Frontal cortex (tissue), 4 donors: Measurements from ENCODE around the gene CYTH1. TPM values are rescaled to one million over a fixed set of nuclear protein-coding genes. Genes with fewer than 3 reads are reported as not detected.
"Not testable (repeated sequence)": the region's sequence is repeated elsewhere in the genome, so short reads cannot be mapped to it uniquely, and the experiment has no call there.

Experiments used
- DNase-seq, 2 donors: peaks; one replicate each; pipeline ENCODE4 v3.0.0; 2012; ENCODE audit warnings: low spot score in 2 of 2
- FAIRE-seq: peaks from 2 replicates; lab custom pipeline; 2012; peaks lifted over from hg19 to GRCh38; lab: Jason Lieb, UNC
- total RNA-seq: library from RNA; depleted of rRNA; stranded (reverse); fragments of >200 nt; gene quantifications from one replicate; pipeline ENCODE4 v1.2.3, GENCODE V29; 2014
- donor health status: control.
- donor health status: control.
- donor health status: control.

Gene CYTH1
- total RNA-seq, 1 donor from 2014 or later: 53.4 TPM

DNA sequence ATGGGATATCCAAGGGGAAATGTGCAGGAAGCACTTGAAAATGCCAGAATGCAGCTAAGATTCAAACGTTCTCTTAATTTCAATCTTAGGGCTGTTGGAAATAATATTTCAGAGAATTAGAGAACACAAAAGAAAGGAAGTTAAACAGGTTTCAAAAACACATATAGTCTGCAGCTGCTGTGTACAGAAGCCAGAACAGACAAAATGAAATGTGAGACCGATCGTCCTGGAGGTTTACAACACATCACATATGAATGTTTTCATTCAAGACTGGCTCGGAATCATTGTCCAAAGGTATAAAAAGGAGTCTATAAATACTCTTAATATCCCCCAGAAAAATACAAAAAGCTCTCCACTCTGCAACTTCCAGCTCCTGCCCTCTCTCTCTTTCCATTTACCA, 14.3 kb downstream of the CYTH1 start:
- DNase-seq (no peak), FAIRE-seq (no peak)

DNA sequence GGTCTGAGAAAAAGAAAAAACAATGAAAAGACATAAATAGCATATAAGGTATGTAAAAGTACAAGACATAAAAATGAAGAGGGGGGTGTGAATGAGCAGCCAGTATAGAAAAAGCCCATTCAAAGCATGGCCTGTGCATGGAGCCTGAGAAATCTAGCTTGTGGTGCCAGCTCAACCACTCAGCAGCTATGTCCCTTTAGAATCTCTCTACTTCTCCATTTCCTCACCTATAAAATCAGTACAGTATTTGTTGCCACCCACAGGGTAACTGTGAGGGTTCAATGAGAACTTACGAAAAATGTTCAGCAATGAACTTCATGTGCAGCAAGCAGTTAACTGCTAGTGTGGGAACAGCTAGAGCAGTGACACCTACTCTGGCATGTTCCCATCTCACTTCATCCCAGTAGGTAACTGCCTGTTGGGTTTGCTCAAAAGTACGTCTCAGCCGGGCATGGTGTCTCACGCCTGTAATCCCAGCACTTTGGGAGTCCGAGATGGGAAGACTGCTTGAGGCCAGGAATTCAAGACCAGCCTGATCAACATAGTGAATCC, 15.3 kb downstream of the CYTH1 start:
- FAIRE-seq (no peak), DNase-seq (no peak)

- no peak for FAIRE-seq
- no peak for DNase-seq
These were observed 15.8 kb downstream of the CYTH1 start for GRCh38 chr17:78766225-78766624.

DNA sequence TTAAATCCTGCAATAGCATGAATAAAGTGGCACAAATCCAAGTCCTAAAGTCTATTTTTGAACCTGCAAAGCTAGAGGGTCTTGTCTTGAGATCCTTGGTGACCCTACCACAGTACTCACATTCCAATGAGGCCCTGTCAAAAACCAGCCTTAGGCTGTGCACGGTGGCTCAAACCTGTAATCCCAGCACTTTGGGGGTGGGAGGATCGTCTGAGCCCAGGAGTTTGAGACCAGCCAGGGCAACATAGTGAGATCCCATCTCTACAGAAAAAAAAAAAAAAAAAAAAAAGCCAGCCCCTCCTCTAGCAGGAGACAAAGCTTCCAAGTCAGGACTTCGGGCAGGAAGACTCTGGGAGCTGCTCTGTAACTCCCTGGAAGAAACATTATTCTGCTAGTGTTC, 16.3 kb downstream of the CYTH1 start:
- no peak for DNase-seq
- FAIRE-seq: no peak

GRCh38 chr17:78764871-78765270, 17.2 kb downstream of the CYTH1 start:
- no peak for FAIRE-seq
- no peak for DNase-seq

- DNase-seq: no peak
- FAIRE-seq: no peak
These were observed 18.5 kb downstream of the CYTH1 start for GRCh38 chr17:78763561-78763960.

- DNase-seq: no peak
- FAIRE-seq: no peak
These were observed 20.2 kb downstream of the CYTH1 start for GRCh38 chr17:78761789-78762406.

DNA sequence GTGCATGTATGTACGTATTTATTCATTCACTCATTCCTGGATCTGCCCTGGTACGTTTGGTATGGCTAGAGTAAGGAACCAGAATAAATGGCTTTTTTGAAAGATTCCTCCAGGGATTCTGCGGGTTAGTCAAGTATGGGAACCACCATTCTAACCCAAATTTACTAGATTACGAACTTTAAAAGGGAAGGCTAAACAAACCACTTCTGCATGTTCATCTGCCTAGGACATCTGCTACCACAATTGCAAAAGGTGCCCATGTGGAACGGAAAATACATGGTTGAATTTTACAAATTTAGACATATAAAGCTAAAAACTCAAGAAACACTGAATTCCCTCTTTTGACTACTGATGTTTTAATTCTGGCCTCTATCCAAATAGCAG, 22.1 kb downstream of the CYTH1 start:
- FAIRE-seq: no peak

DNA sequence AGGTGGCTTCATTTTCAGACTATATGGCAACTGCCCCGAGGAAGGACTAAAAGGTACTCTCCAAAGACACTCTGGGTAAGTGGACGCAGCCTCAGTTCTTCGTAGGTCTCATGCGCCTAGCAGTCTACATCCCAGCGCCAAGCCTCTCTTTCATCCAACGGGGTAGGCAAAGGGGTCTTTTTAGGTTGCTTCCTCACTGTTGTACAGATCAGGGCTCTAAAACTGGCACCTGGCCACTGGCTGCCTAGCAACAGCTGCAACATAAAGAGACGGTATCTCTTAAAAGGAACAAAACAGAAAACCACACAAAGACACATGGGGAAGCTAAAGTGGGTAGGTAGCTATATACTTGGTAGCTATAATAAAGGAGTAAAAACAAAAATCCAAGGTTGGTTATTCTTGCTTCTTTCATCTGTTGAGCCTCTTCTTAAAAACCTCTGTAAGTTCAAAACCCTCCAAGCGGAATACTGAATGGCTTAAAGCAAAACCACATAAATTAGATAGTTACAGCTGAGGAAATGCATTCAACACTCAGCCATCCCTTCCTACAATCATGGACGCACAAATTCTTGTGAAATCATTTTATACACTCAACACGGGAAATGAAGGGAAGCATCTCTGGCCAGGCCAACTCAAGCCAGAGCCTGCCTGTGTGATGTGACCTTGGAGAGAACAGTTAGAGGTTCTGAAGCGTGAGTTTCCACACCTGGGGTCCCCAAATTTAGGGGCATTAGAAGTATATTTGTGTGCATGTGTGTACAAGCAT, 22.7 kb downstream of the CYTH1 start:
- DNase-seq (no peak), FAIRE-seq (no peak)

More for the DNA sequence above, 22.1 kb downstream of the CYTH1 start:
- no peak for DNase-seq

GRCh38 chr17:78753316-78754250, 28.5 kb downstream of the CYTH1 start:
- no peak for FAIRE-seq

GRCh38 chr17:78751447-78752161, 30.5 kb downstream of the CYTH1 start:
- DNase-seq (no peak), FAIRE-seq (no peak)

More at GRCh38 chr17:78753316-78754250, 28.5 kb downstream of the CYTH1 start:
- no peak for DNase-seq

DNA sequence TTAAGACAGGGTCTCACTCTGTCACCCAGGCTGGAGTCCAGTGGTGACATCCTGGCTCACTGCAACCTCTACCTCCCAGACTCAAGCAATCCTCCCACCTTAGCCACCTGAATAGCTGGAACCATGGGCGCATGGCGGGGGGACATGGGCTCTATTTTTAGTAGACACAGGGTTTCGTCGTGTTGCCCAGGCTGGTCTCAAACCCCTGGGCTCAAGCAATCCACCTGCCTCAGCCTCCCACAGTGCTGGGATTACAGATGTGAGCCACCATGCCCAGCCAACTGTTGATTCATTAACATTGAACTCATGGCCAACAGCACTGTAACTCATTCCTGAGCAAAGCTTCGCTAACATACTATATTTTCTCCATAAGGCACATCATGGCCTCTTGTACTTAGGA, 31.1 kb downstream of the CYTH1 start:
- DNase-seq, FAIRE-seq: not testable (repeated sequence)

DNA sequence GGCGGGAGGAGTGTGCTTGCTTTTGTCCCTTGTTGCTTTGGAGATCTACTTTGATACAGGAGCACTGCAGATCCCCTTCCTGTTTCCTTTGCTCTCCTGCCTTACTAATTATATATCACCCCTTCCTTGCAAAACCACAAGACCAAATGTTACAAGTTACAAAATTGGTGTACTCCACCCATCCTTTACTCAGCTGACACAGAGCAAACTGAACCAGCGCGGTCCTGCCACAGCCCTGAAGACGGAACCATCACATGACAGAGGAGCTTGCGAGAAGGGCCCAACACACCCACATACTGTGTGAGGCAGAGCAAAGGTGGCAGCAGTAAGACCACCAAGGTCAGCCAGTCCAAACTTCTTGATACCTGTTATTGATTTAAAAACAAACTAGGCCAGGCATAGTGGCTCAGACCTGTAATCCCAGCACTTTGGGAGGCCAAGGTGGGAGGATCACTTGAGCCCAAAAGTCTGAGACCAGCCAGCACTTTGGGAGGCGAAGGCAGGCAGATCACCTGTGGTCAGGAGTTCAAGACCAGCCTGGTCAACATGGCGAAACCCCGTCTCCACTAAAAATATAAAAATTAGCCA, 33.2 kb downstream of the CYTH1 start:
- FAIRE-seq (no peak), DNase-seq (no peak)

GRCh38 chr17:78748048-78748729, 33.9 kb downstream of the CYTH1 start:
- no peak for FAIRE-seq
- no peak for DNase-seq

- DNase-seq (no peak), FAIRE-seq (no peak)
These were observed 34.6 kb downstream of the CYTH1 start for GRCh38 chr17:78747488-78747887.

DNA sequence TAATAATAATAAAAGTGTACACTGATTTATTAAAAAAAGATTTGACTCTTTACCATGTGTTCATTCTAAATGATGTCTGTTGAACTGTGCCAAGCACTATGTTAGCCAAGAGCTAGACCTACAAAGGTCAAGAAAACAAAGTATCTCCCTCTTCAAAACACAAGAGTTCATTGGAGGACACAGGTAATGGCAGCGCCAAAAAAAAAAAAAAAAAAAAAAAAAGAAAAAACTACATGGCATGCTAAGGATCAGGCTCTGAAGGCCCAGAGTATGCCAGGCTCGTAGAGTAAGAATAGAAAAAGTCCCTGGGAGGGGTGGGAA, 35.2 kb downstream of the CYTH1 start:
- FAIRE-seq: no peak
- DNase-seq: no peak

GRCh38 chr17:78746263-78746948, 35.7 kb downstream of the CYTH1 start:
- FAIRE-seq (no peak), DNase-seq (no peak)

- DNase-seq (no peak), FAIRE-seq (no peak)
These were observed 36.5 kb downstream of the CYTH1 start for GRCh38 chr17:78745407-78746088.
